Endothelial cell of umbilical vein (primary cell): ENCODE data around the gene ACTMAP. TPM values are rescaled to one million over a fixed set of nuclear protein-coding genes. Genes with fewer than 3 reads are reported as not detected.

ENCODE experiments used
- BruUV-seq: library from RNA; stranded (reverse); fragments of 400-500 nt; replicated peaks from 2 replicates; lab custom pipeline; 2021; lab: Mats Ljungman, UMichigan
- CTCF ChIA-PET: fragments of 300-600, 350-600 bp; sonication (Branson Sonifier 250); formaldehyde crosslinking; loops from one replicate; lab custom pipeline; 2021; ENCODE audit warnings: antibody characterized with exemption, inconsistent platforms; lab: Charles Lee
- POLR2A ChIA-PET: fragments of 300-600, 350-600 bp; sonication (Branson Sonifier 250); formaldehyde crosslinking; loops from one replicate; lab custom pipeline; 2021; ENCODE audit warnings: antibody characterized with exemption, inconsistent platforms; lab: Charles Lee
- DNase-seq: peaks from one replicate; pipeline ENCODE4 v3.0.0-alpha.2; 2011; ENCODE audit warnings: low read depth, low spot score
- FAIRE-seq: peaks from 2 replicates; lab custom pipeline; 2011; peaks lifted over from hg19 to GRCh38; lab: Jason Lieb, UNC
- H2AFZ ChIP-seq: 2 replicates; pipeline ENCODE4 v1.6.0; 2012; ENCODE audit warnings: low read depth, low read length, control low read depth, inconsistent platforms
- H3K27ac ChIP-seq: 2 replicates; pipeline ENCODE4 v1.5.1; 2011; ENCODE audit warnings: low read depth, mild to moderate bottlenecking, control low read depth, low read length, moderate library complexity; ENCODE audit not compliant: insufficient read depth
- H3K27me3 ChIP-seq, 2 experiments: 2 replicates each; pipeline versions ENCODE4 v1.6.0 to v1.6.1; 2011; ENCODE audit warnings: low read length in 2 of 2, mixed read lengths in 1 of 2; ENCODE audit not compliant: control insufficient read depth in 2 of 2, insufficient read depth in 2 of 2
- H3K36me3 ChIP-seq, 2 experiments: 2 replicates in 1 of 2; 3 replicates in 1 of 2; pipeline ENCODE4 v1.5.1; 2011; ENCODE audit warnings: low read length in 2 of 2, mild to moderate bottlenecking in 1 of 2, moderate library complexity in 1 of 2; ENCODE audit not compliant: control insufficient read depth in 2 of 2, insufficient read depth in 2 of 2; ENCODE audit errors: extremely low read depth in 1 of 2
- H3K4me1 ChIP-seq: 3 replicates; pipeline ENCODE4 v1.5.1; 2011; ENCODE audit warnings: mild to moderate bottlenecking, low read length; ENCODE audit not compliant: control insufficient read depth, insufficient read depth; ENCODE audit errors: extremely low read depth
- H3K4me2 ChIP-seq: 2 replicates; pipeline ENCODE4 v1.6.1; 2011; ENCODE audit warnings: low read length, control low read depth, mixed read lengths; ENCODE audit not compliant: insufficient read depth
- H3K4me3 ChIP-seq, 3 experiments: fragments of 200-600 bp in 1 of 3; sonication (generic), shearing (Covaris generic) in 1 of 3; replicated peaks in 1 of 3; 2 replicates each; pipeline ENCODE4 v1.5.1; 2011 to 2016; ENCODE audit warnings: control low read depth in 3 of 3, low read length in 3 of 3, mild to moderate bottlenecking in 2 of 3, inconsistent platforms in 1 of 3, low read depth in 1 of 3, moderate library complexity in 1 of 3; ENCODE audit not compliant: insufficient read depth in 1 of 3
- H3K79me2 ChIP-seq: 2 replicates; pipeline ENCODE4 v1.6.0; 2012; ENCODE audit warnings: low read length, inconsistent platforms; ENCODE audit not compliant: control insufficient read depth, insufficient read depth
- H3K9ac ChIP-seq: replicated peaks from 2 replicates; pipeline ENCODE3; 2011; ENCODE audit warnings: low read length, control low read depth; ENCODE audit not compliant: insufficient read depth; ENCODE audit errors: extremely low read depth
- H3K9me1 ChIP-seq: replicated peaks from 3 replicates; pipeline ENCODE4 v1.6.0; 2011; ENCODE audit warnings: mild to moderate bottlenecking, low read length; ENCODE audit not compliant: control insufficient read depth, insufficient read depth; ENCODE audit errors: extremely low read depth
- H3K9me3 ChIP-seq: replicated peaks from 2 replicates; pipeline ENCODE4 v1.5.1; 2012; ENCODE audit warnings: low read length, inconsistent platforms; ENCODE audit not compliant: control insufficient read depth, insufficient read depth
- H4K20me1 ChIP-seq: replicated peaks from 2 replicates; pipeline ENCODE3; 2011; ENCODE audit warnings: mild to moderate bottlenecking, low read length; ENCODE audit not compliant: control insufficient read depth, insufficient read depth; ENCODE audit errors: extremely low read depth
- FOS ChIP-seq: IDR thresholded peaks from 2 replicates; pipeline ENCODE4 v1.6.1; 2011; ENCODE audit warnings: mild to moderate bottlenecking, low read length, moderate library complexity, borderline replicate concordance; ENCODE audit not compliant: insufficient read depth
- GATA2 ChIP-seq: IDR thresholded peaks from 2 replicates; pipeline ENCODE4 v1.7.0; 2011; ENCODE audit warnings: low read depth, mild to moderate bottlenecking, moderate library complexity, mixed read lengths, low read length; ENCODE audit not compliant: insufficient read length, insufficient read depth
- MAX ChIP-seq: IDR thresholded peaks from 2 replicates; pipeline ENCODE4 v1.6.1; 2011; ENCODE audit not compliant: insufficient read depth, insufficient read length
- MYC ChIP-seq: IDR thresholded peaks from one replicate; pipeline ENCODE4 v1.6.1; 2011; ENCODE audit warnings: mild to moderate bottlenecking, low read depth, low read length
- POLR2A ChIP-seq: IDR thresholded peaks from 2 replicates; pipeline ENCODE4 v1.6.1; 2012; ENCODE audit warnings: low read depth, mild to moderate bottlenecking, control low read depth, low read length
- dilution Hi-C: fragments of 300-500 bp; cut with MboI; formaldehyde crosslinking; loops from one replicate; pipeline ENCODE4 v1.15.0; 2019; ENCODE audit warnings: low sequenced_read_pairs; ENCODE audit not compliant: extremely low pct_ligation_motif_present
- intact Hi-C: fragments of 100-400 bp; cut with micrococcal nuclease; formaldehyde crosslinking; loops from one replicate; pipeline ENCODE4 v1.10.0; 2022
- polyA plus RNA-seq, 4 experiments: library from polyadenylated mRNA; depleted of rRNA in 3 of 4; stranded (reverse) in 3 of 4; unstranded in 1 of 4; fragments of >200 nt; gene quantifications; 2 replicates each; pipeline versions ENCODE4 v1.2.1 to v1.2.3, GENCODE V29; 2011 to 2012; ENCODE audit warnings: missing spikeins in 1 of 4
- total RNA-seq: library from RNA; stranded (reverse); gene quantifications from 2 replicates; pipeline ENCODE4 v1.2.3, GENCODE V29; 2021

Gene ACTMAP
- total and polyA plus RNA-seq, 2 donors (not counting 3 experiments of a cell fraction or from before 2014, with no cell fraction given) = 5.2 to 9.1 TPM

GRCh38 chr19:40777645-40777936 lies 27.3 kb upstream of the ACTMAP start:
- TSS peak; percentile 80 for BruUV-seq
- dilution Hi-C loops (no loop called here), intact Hi-C loops (loop anchor here (1.0 kb wide), 1 partner anchor 29 kb away; no protein-coding TSS in a partner anchor)
- H3K9ac ChIP-seq = peak overlapping the region; percentile 81
- H3K4me2 ChIP-seq = peak overlapping the region; percentile 94
- H3K27ac ChIP-seq = peak overlapping the region; percentile 80
- no peaks in the 10 kb centered on the region for H3K27me3 ChIP-seq
- TF ChIP-seq MYC (no peak), POLR2A (peak; percentile 9), MAX (no peak), GATA2 (no peak)
- no peaks in the 10 kb centered on the region for H3K36me3 ChIP-seq
- ChIA-PET CTCF (interaction anchor here (0.6 to 3.5 kb wide), 11 partner anchors 11 to 143 kb away, joined by 3 to 39 read pairs (median 7); partner anchors contain the start of genes ACTMAP, EGLN2 and SNRPA), POLR2A (interaction anchor here (0.8 to 2.8 kb wide), 8 partner anchors 20 to 175 kb away, joined by 3 to 23 read pairs (median 5); partner anchors contain the start of genes ACTMAP, COQ8B, EGLN2 and ITPKC)
- no peak for FAIRE-seq
- H2AFZ ChIP-seq = peak overlapping the region; percentile 72
- H3K79me2 ChIP-seq = no peaks in the 10 kb centered on the region
- no peaks in the 10 kb centered on the region for H3K9me3 ChIP-seq
- peaks cover 17% of the 10 kb centered on the region for H3K4me1 ChIP-seq
- DNase-seq = no peak
- peak overlapping the region; percentile 36 to 76 (median 44) for H3K4me3 ChIP-seq
- H4K20me1 ChIP-seq = no peaks in the 10 kb centered on the region
- H3K9me1 ChIP-seq = no peaks in the 10 kb centered on the region

- peak; percentile 21 for FAIRE-seq
- H2AFZ ChIP-seq = peak overlapping the region; percentile 72
- CTCF ChIA-PET = interaction anchor here (0.6 to 3.5 kb wide), 11 partner anchors 11 to 142 kb away, joined by 3 to 39 read pairs (median 7); partner anchors contain the start of genes ACTMAP and EGLN2
- DNase-seq = peak; percentile 97
- no peaks in the 10 kb centered on the region for H3K36me3 ChIP-seq
- no peaks in the 10 kb centered on the region for H3K27me3 ChIP-seq
- peak overlapping the region; percentile 94 for H3K4me2 ChIP-seq
- no peaks in the 10 kb centered on the region for H3K79me2 ChIP-seq
- H4K20me1 ChIP-seq = no peaks in the 10 kb centered on the region
- POLR2A ChIA-PET = interaction anchor here (0.8 to 2.8 kb wide), 7 partner anchors 19 to 175 kb away, joined by 3 to 23 read pairs (median 5); partner anchors contain the start of genes ACTMAP, COQ8B, EGLN2 and ITPKC
- H3K9me1 ChIP-seq = no peaks in the 10 kb centered on the region
- peak overlapping the region; percentile 36 to 76 (median 44) for H3K4me3 ChIP-seq
- TF ChIP-seq POLR2A (peak; percentile 8), FOS (no peak)
- H3K9ac ChIP-seq = peak overlapping the region; percentile 81
- H3K27ac ChIP-seq = peak overlapping the region; percentile 80
- peaks cover 17% of the 10 kb centered on the region for H3K4me1 ChIP-seq
- H3K9me3 ChIP-seq = no peaks in the 10 kb centered on the region
- intact Hi-C loops = loop anchor here (1.0 kb wide), 1 partner anchor 29 kb away; no protein-coding TSS in a partner anchor
- dilution Hi-C loops = no loop called here
- BruUV-seq = no TSS peak
Observed at GRCh38 chr19:40776932-40777644, 26.8 kb upstream of the ACTMAP start.
